GM19035 (cell line): ENCODE measurements around the gene NFIC.
"Not testable (repeated sequence)": the region's sequence is repeated elsewhere in the genome, so short reads cannot be mapped to it uniquely, and the experiment has no call there.

Source experiments
- ATAC-seq: cut with Tn5 transposase; IDR thresholded peaks from one replicate; pipeline ENCODE4 v1.9.1; 2021; ENCODE audit not compliant: unreplicated experiment

Gene NFIC

GRCh38 chr19:3336680-3337523 is 29.5 kb upstream of the NFIC start:
- no peak for ATAC-seq

GRCh38 chr19:3338541-3339181 is 27.7 kb upstream of the NFIC start:
- ATAC-seq: no peak

- ATAC-seq: no peak
These were observed 26.0 kb upstream of the NFIC start for GRCh38 chr19:3340340-3340739.

- no peak for ATAC-seq
These were observed 24.1 kb upstream of the NFIC start for GRCh38 chr19:3342246-3342645.

GRCh38 chr19:3342962-3343361 is 23.4 kb upstream of the NFIC start:
- not testable (repeated sequence) for ATAC-seq

- ATAC-seq: no peak
These were observed 22.5 kb upstream of the NFIC start for GRCh38 chr19:3343619-3344502.

- ATAC-seq: no peak
These were observed 21.5 kb upstream of the NFIC start for GRCh38 chr19:3344608-3345598.

GRCh38 chr19:3345850-3346460 is 20.4 kb upstream of the NFIC start:
- ATAC-seq: no peak

GRCh38 chr19:3346677-3347353 is 19.6 kb upstream of the NFIC start:
- no peak for ATAC-seq

- ATAC-seq: no peak
These were observed 18.3 kb upstream of the NFIC start for GRCh38 chr19:3348042-3348441.

GRCh38 chr19:3348469-3348868 is 17.9 kb upstream of the NFIC start:
- not testable (repeated sequence) for ATAC-seq

GRCh38 chr19:3350014-3350663 is 16.2 kb upstream of the NFIC start:
- ATAC-seq: no peak

- no peak for ATAC-seq
These were observed 14.5 kb upstream of the NFIC start for GRCh38 chr19:3351702-3352447.

GRCh38 chr19:3353493-3353892 is 12.9 kb upstream of the NFIC start:
- ATAC-seq: no peak

GRCh38 chr19:3356805-3357204 is 9.6 kb upstream of the NFIC start:
- ATAC-seq: no peak

- no peak for ATAC-seq
These were observed 9.0 kb upstream of the NFIC start for GRCh38 chr19:3357271-3357991.

- ATAC-seq: no peak
These were observed 8.2 kb upstream of the NFIC start for GRCh38 chr19:3357992-3358688.
